AG09319 (cell line): Measurements from ENCODE around the gene HIRA.

ENCODE experiments used
- DNase-seq: peaks from one replicate; pipeline ENCODE4 v3.0.0-alpha.2; 2010; ENCODE audit warnings: low read depth; ENCODE audit errors: extremely low read depth
- CTCF ChIP-seq: IDR thresholded peaks from 2 replicates; pipeline ENCODE4 v1.5.1; 2011; ENCODE audit warnings: low read depth, mild to moderate bottlenecking, inconsistent platforms, low read length, moderate library complexity

Gene HIRA

GRCh38 chr22:19356708-19357269, 74.7 kb downstream of the HIRA start:
- no peak for DNase-seq
- TF ChIP-seq CTCF, result no peak

DNA sequence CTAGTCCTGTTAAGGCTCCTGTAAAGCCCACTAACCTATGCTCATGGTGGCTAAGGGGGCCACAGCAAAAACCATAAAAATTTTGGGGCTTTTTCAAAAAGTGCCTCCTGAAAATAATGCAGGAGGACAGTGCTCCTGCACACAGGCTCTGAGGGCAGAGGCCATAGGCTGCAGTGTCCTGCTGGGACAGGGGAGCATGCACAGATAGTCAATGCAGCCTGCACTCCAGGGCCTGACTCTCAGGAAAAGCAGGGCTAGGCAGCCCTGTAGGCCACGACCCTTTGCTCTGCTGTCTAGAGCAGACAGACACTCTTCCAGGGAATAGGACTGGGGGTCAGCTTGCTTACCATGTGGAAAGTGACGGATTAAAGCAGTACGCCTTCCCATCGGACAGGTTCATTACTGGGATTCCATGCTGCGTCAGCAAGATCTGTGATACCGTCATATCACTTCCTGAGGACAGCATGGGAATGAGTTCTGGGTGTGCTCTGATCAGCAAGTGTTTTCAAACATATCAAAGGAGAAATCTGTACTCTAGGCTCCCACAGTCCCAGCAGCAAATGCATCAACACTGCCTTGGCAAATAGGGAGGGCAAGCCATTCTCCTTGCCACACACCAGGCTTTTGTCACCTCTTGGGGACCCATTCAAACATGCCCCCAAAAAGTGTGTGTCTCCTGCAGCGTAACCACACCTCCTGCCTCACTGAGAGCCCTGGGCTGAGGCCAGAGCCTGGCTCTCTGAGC, 75.9 kb downstream of the HIRA start:
- no peak for DNase-seq
- no peak for TF ChIP-seq CTCF

DNA sequence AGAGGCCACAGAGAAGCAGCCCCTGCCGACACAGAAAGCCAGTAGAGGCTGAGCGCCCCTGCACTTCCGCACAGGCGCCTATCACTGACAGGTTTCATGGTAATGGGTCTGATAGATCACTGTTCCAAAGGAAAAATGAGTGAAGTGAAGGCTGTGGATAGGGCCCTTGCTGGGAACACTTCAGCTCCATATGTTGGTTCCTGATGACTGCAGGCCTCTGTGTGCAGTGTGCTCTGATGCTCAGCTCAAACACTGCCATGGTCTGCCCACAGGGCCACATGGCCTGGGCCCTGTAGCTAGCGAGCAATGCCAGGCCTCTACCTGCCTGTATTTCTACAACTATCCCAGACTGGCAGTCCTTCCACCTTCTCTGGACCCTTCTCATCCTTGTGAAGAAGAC, 77.3 kb downstream of the HIRA start:
- no peak for DNase-seq
- no peak for TF ChIP-seq CTCF

DNA sequence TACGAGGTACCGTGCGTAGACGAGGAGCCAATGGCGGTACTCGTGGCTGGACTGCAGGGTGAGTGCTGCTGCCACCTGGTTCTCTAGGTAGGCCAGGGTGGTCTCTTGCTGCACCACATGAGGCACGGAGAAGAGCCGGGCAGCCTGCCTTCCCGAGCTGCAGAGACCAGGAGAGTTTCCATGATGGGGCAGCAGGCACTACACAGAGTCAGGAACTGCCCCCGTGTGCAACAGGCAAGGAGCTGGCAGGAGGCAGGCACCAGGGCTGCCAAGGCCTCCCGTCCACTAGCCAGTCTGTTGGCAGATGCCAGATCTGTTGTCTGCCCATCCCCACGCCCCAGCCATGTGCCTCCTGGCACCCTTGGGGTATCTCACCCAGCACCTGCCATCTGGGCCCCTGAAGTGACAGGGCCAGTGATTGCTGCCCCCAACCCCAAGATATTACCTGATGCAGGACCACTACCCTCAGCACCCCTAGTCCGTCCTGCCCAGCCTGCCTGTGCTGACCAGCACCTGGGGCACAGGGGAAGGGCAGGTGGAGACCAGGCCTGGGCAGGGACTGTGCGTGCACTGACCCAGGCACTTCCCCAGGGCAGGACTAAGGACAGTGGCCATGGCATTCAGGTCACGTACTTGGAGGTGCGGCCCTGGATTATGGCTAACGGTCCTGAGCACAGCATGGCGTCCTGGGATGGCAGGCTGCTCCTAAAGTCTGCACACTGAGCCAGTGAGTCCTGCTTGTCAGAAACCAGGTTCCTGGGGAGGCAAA, 78.0 kb downstream of the HIRA start:
- TF ChIP-seq CTCF, result no peak

GRCh38 chr22:19352766-19353165, 78.8 kb downstream of the HIRA start:
- no peak for DNase-seq
- TF ChIP-seq CTCF, result no peak

More for the DNA sequence above, 78.0 kb downstream of the HIRA start:
- no peak for DNase-seq

GRCh38 chr22:19352217-19352616, 79.3 kb downstream of the HIRA start:
- no peak for DNase-seq
- TF ChIP-seq CTCF, result no peak

DNA sequence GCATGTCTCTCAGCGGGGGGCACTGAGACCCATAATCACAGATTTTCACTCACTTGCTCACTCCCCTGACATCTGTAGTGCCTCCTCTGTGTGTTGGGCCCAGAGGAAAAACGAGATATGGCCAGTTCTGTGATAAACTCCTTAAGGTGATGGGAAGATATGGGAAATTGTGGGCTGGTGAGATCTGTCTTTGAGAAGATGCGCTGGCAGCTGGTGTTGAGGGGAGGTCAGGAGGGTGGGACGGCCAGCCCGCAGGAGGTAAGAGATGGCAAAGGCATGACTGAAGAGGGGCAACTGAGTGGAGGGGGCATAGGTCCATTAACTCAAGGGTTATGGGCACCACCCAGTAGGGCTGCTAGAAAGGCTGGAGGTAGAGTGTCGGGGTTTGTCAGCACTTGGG, 79.9 kb downstream of the HIRA start:
- no peak for DNase-seq
- no peak for TF ChIP-seq CTCF
